ENCODE measurements around the gene CYGB.
"Not testable (repeated sequence)": the region's sequence is repeated elsewhere in the genome, so short reads cannot be mapped to it uniquely, and the experiment has no call there.

Gene CYGB

DNA sequence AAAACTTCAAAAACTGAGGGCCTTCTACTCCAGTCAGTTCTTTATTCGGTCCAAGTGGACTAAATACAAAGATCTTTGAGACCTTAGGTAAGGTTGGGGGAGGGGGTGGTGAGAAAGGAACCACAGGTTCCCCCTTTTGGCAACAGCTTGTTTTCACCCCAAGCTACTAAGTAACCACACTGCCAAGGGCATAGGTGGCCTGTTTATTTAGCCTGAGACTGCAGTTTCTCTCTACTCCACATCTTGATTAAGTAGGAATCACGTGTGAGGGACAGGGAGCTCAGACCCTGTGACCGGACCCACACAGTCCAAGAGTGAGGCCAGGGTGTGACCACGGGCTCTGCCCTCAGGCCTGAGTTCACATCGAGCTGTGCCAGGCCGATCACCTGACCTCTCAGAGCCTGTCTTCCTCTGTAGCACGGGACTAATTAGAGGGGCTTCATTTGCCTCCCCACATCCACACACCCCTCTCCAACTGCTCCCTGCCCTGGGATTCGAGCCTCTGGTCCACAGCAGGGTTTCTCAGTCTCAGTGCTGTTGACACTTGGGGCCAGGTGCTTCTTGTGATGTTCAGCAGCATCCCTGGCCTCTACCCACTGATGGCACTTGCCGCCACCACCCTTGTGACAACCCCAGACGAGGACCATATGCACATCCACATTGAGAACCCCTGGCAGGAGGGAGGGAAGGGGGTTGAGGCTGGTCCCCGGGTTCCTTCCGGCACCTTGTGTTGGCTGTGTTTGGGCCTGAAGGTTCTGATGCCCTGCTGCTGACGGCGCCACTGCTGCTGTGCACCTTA, 30.3 kb upstream of the CYGB start:
- DNase-seq (ENCODE audit: low read depth in 2 of 2): no peak

DNA sequence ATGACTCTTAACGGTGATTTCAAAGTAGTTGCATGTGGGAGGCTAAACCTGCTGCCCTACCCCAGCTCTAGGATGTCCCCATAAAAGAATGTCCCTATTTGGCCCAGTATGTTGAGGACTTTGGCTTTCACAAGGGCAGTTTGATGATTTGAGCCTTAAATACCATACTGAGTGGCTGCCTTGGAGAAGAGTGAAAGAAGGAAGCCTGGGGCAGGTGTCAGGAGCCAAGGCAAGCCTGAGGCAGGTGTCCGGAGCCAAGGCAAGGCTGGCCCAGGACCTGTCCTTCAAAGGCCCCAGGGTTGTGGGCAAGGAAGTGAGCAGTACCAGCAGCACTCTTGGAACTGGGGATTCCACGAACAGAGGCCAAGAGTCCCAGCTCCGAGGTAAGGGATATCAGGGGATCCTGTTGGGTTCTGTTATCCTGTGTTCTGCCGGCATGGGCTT, 29.5 kb upstream of the CYGB start:
- DNase-seq (ENCODE audit: low read depth in 2 of 2): no peak

DNA sequence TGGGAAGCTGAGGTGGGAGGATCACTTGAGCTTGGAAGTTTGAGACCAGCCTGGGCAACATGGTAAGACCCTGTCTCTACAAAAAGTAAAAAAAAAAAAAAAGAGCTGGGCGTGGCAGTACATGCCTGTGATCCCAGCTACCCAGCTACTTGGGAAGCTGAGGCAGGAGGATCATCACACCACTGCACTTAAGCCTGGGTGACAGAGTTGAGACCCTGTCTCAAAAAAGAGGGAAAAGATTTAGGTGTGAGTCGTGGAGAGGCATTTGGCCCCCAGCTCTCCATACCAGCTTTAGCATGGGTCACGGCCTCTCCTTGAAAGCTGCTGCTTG, 29.1 kb upstream of the CYGB start:
- no peak for DNase-seq (ENCODE audit: low read depth in 2 of 2)

DNA sequence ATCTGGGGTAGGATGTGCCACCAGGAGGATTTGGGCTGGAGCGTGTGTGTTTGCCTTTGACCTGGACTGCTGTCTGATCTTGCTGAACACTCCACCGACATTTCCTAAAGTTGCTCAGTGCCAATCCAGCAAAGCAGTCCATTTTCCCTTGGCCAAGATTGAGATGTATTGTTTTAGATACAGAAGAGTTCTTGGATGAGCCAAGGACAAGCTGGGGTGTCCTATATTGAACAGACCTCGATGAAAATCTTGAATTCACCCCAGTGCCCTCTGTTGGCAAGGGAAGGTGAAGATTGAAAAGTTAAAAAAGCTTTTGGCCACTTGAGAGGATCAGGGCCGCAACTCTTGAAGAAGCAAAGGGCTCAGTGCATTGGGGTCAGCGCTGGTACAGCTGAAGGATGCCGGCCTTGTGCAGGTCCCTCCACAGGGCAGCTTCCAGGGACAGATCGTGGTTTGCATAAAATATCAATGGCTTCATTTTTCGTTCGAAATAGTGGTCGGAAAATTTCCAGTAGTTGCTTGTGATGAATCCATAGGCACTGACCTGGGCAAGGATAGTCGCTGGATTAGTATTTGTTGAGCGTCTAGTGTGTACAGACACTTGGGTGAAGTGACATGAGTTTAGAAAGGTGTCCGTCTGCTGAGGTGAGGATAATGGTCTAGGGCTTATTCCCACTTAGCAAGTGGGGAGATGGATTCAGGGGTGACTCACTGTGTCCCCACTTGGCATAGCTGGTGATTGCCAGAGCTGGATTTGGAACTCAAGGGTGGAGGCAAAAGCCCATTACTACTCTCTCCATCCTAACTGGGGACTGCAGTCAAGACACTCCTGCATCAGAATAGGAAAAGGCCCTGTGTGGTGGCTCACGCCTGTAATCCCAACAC, 28.5 kb upstream of the CYGB start:
- DNase-seq (ENCODE audit: low read depth in 2 of 2): no peak

DNA sequence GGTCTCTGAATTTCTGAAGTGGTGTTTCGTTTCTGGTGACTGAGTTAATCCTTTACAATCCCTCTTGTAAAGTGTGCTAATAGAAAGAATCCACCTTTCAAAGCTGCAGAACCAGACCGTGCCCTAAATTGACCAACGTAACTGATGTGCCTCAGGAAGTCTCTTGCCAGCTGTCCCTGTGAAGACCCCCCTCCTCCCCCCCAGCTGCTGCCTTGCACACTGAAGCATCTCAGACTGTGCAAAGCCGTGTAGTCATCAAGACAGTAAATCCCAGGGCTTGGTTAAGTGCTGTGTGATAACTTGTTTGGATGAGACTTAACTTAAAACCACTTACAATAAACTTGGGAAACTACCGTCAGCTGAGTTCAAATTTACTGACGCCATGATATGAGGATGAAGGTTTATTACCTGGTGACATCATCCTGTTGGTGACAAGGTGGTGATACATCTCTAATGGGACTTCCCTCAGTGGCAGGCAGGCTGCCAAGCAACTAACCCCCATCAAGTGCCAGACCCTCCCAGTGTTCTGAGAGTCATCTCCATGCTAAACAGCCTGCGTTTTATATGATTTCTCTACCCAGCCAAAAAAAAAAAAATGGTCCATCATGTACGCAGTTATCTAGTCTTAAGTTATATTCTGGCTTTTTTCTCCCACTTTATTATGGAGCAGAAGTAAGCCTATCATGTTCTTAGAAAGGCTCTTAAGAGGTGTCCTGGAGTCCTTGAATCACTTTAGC, 27.6 kb upstream of the CYGB start:
- not testable (repeated sequence) for DNase-seq (ENCODE audit: low read depth in 2 of 2)

DNA sequence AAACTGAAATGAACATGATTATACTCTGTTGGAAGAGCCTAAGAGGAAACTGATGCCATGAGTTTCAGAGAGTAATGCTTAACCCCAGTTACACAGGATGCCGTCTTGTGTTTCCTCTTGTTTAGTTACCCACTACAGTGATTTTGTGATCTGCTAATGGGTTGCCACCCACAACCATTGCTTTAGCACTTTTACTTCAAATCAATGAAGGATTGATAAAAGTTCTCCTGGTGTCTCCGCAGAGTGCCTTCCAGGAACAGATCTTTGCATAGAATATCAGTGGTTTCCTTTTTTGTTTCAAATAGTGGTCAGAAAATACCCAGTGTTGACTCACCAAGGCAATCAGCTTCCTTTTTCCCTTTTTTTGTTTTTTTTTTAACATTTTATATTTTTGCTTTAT, 25.9 kb upstream of the CYGB start:
- not testable (repeated sequence) for DNase-seq (ENCODE audit: low read depth in 2 of 2)

DNA sequence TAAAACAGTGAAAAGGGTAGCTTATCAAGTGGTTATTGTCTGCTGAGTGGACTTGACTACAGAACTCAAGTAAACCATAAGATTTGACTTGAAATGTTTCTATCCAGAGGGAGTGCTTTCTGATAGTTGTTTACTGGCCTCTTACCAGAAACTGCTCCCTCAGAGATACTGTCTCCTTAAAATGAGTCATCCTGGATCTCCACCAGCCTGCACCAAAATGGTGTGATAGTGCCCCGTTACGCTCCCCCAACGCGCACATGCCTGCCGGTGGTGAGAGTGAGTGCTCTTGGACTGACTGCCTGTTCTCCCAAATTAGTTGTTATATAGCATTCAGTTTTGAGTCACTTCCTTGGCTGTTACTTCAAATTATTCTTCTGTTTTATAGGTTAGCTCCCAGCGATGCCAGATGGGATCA, 25.2 kb upstream of the CYGB start:
- no peak for DNase-seq (ENCODE audit: low read depth in 2 of 2)

DNA sequence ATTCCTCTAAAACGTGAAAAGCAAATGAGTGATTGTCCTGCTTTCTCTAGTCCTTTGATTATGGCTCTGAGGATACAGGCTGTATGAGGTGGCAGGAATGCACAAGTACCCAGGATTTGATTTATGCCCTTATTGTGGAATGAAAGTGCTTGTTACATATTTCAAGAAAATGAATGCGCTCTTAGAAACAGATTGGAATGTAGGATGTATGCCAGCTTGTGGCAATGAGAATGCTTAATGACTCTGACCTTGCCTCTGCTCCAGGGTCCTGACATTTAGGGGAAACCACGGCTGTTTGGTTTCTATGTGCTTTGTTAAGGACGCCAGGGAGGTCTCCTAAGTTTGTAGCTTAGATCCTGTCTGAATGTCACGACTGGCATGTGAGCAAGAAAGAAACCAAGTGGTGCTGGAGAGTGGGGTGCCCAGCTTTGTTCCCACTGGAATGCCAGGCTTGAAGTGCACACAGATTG, 24.3 kb upstream of the CYGB start:
- no peak for DNase-seq (ENCODE audit: low read depth in 2 of 2)

DNA sequence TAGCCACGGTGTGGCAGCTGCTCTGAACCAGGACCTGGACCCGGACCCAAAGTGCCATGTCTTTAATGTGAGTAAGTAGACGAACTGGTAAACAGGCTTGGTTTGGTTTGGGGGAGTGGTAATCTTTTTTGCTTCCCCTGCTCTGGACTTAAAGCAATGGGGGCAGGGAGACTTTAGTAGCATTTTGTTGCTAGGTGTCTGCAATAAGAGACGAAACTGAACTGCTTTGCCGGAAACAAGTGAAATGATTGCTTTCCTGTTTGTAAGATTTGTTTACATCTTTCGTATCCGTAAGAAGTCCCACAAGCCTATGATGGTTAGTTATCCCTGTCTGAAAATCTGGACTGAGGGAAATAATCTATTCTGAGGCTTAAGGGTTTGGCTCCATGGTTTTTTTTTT, 23.8 kb upstream of the CYGB start:
- DNase-seq (ENCODE audit: low read depth in 2 of 2): no peak

DNA sequence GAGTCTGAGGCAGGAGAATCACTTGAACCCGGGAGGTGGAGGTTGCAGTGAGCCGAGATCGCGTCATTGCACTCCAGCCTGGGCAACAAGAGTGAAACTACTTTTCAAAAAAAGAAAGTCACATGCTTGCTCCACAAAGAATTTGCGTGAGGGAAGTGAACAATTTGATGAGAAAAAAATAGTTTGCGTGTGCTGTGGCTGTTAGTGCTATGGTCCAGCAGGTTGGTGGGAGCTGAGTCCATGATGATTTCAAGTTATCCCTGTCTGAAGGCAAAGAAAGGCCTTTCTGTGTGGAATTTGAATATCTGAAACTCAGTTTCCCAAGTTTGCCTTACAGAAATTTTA, 23.3 kb upstream of the CYGB start:
- no peak for DNase-seq (ENCODE audit: low read depth in 2 of 2)

DNA sequence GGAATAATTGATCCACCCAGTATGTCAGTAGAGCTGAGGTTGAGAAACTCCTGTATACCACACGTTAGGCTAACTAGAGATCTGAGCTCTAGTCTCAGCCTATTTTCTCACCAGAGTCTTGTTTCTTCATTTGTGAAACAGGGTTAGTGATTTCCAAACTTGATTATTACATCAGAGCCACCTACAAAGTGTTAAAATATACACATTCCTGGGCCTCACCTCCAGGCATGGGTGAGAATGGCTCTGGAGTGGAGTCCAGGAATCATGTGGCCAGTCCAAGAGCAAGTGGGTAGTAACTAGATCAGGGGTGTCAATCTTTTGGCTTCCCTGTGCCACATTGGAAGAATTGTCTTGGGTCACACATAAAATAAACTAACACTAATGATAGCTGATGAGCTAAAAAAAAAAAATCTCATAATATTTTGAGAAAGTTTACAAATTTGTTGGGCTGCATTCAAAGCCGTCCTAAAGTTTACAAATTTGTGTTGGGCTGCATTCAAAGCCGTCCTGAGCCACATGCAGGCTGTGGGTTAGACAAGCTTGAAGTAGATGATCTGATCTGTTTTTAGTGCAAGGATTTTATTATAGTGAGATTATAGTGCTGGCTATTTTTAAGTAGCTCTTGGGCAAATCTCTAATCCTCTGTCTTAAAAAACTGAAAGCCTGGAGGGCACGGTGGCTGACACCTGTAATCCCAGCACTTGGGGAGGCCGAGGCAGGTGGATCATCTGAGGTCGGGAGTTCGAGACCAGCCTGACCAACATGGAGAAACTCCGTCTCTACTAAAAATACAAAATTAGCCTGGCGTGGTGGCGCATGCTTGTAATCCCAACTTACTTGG, 22.7 kb upstream of the CYGB start:
- no peak for DNase-seq (ENCODE audit: low read depth in 2 of 2)

DNA sequence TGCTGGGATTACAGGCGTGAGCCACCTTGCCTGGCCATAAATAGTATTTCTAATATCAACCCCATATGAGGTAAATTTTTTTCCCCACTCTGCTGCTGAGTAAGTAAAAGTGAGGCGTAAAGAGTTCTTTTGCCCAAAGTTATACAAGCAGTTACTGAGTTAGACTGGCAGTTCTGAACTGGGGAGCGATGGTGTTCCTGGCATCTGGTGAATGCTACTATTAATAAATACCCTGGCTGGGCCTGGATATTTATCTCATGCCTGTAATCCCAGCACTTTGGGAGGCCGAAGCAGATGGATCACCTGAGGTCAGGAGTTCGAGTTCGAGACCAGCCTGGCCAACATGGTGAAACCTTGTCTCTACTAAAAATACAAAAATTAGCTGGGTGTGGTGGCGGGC, 22.0 kb upstream of the CYGB start:
- not testable (repeated sequence) for DNase-seq (ENCODE audit: low read depth in 2 of 2)

DNA sequence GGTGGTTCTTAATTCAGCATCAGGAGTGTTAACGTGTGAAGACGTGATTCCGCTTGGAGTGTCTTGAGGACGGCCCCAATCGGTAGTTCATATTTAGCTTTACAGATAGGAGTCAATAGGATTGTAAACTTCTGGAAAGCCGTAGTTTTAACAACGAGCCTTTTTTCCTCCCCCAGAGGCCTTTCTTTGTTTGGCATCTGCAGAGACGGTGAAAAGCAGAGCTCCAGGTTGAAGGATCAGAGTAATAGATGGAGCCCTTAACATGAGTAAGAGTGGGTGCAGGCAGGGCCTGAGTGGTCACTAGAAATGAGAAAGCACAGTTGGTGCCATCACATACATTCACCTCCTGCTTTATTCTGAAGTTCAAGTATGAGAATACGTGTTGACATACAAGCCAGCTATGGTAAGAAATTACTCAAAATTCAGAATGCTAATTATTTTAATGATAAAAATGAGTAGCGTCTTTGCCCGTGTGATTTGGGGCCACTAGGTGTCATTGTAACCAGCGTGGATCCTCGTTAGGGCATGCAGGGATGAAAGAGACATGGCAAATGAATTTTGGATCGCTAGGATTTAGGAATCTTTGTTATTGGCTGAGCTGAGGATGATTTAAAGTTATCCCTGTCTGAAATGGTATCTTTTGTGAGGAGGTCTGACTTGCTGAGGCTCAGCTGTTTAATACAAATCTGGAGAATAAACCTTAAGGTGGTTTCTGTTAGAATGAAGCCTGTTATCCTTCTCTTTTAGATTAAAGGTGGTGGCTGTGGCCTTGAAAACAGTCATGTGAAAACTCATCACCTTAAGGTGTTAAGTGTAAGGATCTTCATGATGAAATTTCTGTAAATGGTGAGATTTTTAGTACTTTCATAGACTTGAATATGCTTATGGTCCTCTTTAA, 20.9 kb upstream of the CYGB start:
- DNase-seq (ENCODE audit: low read depth in 2 of 2): no peak

DNA sequence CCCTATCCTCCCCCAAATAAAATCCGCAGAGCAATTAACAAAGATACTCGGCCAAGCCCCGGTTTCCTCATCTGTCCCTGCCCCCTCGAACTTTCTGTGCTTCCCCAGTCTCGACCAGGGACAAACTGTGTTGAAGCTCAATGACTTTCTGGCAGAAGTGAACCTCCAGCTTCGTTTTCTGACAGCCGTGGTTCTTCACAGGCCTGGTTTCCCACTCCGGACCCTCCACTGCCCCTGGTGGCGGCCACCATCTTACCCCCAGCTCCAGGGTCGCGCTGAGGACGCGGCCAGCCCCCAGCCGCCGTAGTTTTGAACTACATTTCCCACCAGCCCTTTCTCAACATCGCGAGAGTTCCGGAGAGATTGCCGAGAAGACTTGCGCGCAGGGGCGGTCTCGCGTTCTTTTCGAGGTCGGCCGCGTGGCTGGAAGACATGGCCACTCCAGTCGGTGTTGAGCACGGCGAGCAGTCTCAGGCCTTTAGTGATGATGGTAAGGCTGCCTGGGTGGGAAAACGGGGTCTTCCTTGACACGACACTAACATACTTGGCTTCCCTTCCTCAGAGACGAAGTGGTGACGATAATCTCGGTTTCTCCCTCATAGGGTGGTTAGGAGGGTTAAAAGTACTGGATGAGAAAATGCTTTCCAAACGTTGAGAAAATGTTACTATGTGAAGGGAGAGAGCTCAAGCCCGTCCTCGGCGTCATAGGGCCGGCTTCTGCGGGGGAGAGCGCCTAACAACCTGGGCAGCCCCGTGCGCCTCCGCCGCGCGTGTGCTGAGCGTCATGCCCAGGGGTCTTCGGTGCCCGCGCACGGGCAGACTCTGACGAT, 20.1 kb upstream of the CYGB start:
- DNase-seq (ENCODE audit: low read depth in 2 of 2): peak; percentile 88 to 92

DNA sequence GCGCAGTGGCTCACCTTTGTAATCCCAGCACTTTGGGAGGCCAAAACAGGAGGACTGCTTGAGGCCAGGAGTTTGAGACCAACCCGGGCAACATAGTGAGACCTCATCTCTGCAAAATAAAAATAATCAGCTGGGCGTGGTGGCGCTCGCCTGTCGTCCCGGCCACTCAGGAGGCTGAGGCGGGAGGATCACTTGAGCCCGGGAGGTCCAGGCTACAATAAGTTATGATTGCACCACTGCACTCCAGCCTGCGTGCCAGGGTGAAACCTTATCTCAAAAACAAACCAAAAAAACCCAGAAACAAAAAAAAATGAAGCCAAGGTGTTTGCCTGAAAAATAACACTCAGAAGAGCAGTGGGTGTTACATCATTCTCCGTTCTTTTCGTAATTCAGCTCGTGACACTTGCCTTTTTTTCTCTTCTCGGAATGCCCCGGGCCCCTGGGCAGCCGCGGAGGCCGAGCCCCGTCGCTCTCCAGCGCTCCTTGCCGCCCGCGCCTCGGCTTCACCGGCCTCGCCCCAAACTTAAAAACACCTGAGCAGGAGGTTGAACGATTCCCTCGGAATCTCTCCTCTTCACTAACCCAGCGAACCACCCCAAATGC, 19.4 kb upstream of the CYGB start:
- no peak for DNase-seq (ENCODE audit: low read depth in 2 of 2)

DNA sequence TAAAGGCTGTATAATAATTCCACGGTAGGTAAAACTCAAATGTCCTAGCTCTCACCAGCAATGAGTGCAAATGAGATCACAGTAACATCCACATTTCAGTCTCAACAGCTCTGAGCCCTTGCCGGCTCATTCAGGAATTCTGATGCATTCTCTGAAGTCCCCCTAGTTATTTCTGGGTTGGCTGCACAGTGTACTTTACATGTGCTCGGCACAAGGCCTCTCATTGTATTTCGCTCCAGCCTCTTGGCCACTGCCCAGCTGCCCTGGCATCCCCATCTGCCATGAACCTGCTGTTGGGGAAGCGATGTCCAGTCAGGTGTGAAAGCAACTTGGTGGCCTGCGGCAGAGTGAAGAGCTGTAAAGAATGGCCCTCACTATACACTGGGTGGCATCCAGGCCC, 16.6 kb upstream of the CYGB start:
- DNase-seq (ENCODE audit: low read depth in 2 of 2): no peak

DNA sequence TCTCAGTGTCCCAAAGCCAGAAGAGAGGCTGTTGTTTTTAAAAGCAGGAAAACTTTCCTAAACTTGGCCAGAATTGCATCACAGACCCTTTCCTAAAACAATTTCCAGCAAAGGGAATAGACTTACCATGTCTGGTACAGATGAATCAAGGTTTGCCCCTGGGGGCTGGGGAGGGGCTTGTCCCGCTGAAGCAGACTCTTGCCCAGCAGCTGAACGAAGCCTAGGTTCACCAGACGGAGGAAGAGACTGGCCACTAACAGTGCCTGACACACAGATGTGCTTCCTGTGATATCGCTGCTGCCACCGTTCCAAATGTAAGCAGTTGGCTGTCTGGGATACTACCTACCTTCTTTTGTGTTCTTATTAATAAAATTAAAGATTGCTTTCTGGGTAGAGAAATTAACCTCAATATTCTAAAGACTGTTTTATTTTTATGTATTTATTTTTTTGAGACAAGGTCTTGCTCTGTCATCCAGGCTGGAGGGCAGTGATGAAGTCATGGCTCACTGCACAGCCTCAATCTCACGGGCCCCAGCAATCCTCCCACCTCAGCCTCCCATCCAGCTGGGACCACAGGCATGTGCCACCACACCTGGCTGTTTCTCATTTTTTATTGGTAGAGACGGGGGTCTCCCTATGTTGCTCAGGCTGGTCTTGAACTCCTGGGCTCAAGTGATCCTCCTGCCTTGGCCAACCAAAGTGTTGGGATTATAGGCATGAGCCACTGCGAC, 15.8 kb upstream of the CYGB start:
- DNase-seq (ENCODE audit: low read depth in 2 of 2): no peak

DNA sequence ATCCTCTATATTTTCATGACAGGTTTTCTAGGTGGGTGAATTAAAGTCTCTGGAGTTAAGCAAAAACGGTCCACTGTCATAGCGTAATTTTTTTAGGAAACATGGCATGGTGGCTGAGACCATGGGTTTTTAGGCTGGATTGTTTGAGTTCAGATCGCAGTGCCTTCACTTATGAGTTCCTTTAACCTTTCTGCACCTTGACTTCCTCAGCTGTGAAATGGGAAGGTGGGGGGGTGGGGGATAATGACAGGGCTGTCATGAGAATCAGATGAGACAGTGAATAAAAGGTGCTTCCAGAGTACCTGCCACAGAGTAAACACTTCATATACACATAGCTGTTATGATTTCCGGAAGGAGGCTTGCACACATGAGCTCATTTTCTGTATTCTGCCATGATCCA, 14.2 kb upstream of the CYGB start:
- no peak for DNase-seq (ENCODE audit: low read depth in 2 of 2)
